Ecto neural progenitor cell (in vitro differentiated cells): ENCODE data around the gene PHF21B.

Source experiments
- DNase-seq: peaks from one replicate; pipeline ENCODE4 v3.0.0-alpha.2; 2018; ENCODE audit warnings: low spot score

Gene PHF21B

GRCh38 chr22:44840611-44841322 is 169.0 kb downstream of the PHF21B start:
- no peak for DNase-seq

DNA sequence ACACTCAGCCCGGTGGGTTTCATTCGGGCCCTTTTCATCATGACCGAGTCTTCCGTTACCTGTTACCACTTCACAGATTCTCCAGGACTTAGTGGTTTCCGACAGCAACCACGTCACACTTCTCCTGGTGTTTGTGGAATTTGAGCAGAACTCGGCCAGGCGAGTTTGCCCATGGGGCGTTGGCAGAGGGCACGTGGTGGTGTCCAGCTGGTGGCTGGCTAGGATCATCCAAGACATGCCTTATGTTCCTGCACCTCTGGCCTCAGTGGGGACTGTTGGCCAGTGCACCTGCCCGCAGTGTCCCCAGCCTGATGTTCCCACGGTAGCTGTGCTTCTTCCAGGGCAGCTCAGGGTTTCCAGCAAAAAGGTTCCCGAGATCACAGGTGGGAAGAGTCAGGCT is 170.1 kb downstream of the PHF21B start:
- DNase-seq, result no peak

- no peak for DNase-seq
Measured at GRCh38 chr22:44839061-44839460, 170.7 kb downstream of the PHF21B start.

GRCh38 chr22:44838316-44839016 is 171.3 kb downstream of the PHF21B start:
- no peak for DNase-seq

DNA sequence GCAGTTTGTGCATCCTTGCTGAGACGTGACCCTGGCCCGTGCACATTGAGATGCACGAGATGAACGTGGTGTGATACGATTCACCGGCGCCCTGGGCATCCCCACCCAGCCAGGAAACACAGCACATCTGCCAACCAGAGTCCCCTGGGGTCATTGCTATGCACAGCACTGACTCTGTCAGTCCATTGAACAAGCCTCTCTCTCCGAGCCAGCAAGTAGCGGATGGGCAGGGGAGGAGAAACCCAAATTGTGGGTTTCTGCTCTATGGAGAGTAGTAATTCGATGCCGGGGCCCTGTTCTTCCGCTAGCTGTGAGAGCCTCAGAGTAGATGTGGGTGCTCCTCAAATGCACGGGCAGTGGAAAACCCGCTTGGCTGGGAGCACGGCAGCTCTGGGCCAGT is 172.3 kb downstream of the PHF21B start:
- no peak for DNase-seq

DNA sequence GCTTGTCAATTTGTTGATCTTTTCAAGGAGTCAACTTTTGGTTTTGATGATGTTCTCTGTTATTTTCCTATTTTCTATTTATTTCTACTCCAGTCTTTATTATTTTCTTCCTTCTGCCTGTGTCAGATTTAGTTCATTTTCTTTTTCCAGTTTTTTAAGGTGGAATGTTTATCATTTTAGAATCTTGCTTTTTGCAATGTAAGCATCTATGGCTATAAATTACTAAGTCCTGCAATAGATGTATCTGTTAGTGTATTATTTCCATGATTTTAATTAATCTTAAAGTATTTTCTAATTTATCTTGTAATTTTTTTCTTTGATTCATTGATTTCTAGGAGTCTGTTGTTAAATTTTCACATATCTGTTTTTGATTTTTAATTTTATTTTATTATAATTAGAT is 175.7 kb downstream of the PHF21B start:
- DNase-seq, result no peak

DNA sequence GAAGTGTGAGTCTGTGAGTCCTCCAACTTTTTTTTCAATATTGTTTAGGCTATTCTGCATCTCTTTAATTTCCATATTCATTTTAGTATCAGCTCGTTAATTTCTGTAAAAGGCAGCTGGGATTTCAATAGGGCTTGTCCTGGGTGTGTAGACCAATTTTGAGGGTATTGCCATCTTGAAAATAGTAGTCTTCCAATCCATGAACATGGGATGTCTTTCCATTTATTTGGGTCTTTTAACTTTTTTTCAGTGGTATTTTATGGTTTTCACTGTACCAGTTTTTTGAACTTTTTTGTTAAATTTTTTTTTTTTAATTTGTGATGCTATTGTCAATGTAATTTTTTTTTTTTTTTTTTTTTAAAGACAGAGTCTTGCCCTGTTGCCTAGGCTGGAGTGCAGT is 177.9 kb downstream of the PHF21B start:
- DNase-seq, result no peak
